Activated CD8-positive, alpha-beta T cell treated with anti-CD3 and anti-CD28 coated beads for 36 hours (primary cell): ENCODE data around the gene MEIOB. TPM values are rescaled to one million over a fixed set of nuclear protein-coding genes. Genes with fewer than 3 reads are reported as not detected.
"Not testable (repeated sequence)": the region's sequence is repeated elsewhere in the genome, so short reads cannot be mapped to it uniquely, and the experiment has no call there.

Experiments used
- ATAC-seq: fragments of 200-7000 bp; cut with Tn5 transposase; one replicate; pipeline ENCODE4 v1.10.0; 2021; ENCODE audit warnings: mild to moderate bottlenecking, moderate library complexity
- CTCF ChIA-PET: fragments of 350-600 bp; sonication (Branson Sonifier 250); formaldehyde crosslinking; loops from one replicate; lab custom pipeline; 2021; ENCODE audit warnings: antibody characterized with exemption; lab: Charles Lee
- POLR2A ChIA-PET: fragments of 350-600 bp; sonication (Branson Sonifier 250); formaldehyde crosslinking; loops from one replicate; lab custom pipeline; 2021; ENCODE audit warnings: antibody characterized with exemption; lab: Charles Lee
- DNase-seq: peaks from one replicate; pipeline ENCODE4 v3.0.0-alpha.2; 2020
- H3K27ac Mint-ChIP-seq: one replicate; pipeline ENCODE4 v1.8.0; 2021; ENCODE audit warnings: mild to moderate bottlenecking, mixed read lengths
- H3K27me3 Mint-ChIP-seq: one replicate; pipeline ENCODE4 v1.8.0; 2021; ENCODE audit warnings: mixed read lengths
- H3K36me3 Mint-ChIP-seq: one replicate; pipeline ENCODE4 v1.8.0; 2021; ENCODE audit warnings: low read depth, mixed read lengths
- H3K4me1 Mint-ChIP-seq: one replicate; pipeline ENCODE4 v1.8.0; 2021; ENCODE audit warnings: low read depth, mixed read lengths
- H3K4me3 Mint-ChIP-seq: one replicate; pipeline ENCODE4 v1.8.0; 2021; ENCODE audit warnings: mild to moderate bottlenecking, moderate library complexity, mixed read lengths
- H3K9me3 Mint-ChIP-seq: one replicate; pipeline ENCODE4 v1.8.0; 2021; ENCODE audit warnings: mixed read lengths
- CTCF ChIP-seq: fragments of 200-600 bp; IDR thresholded peaks from one replicate; pipeline ENCODE4 v1.8.0; 2022; ENCODE audit warnings: antibody characterized with exemption, mild to moderate bottlenecking
- intact Hi-C: fragments of 100-400 bp; cut with micrococcal nuclease; formaldehyde crosslinking; loops from one replicate; pipeline ENCODE4 v1.10.0; 2022
- total RNA-seq, 2 experiments: library from RNA; stranded (reverse); gene quantifications; one replicate each; pipeline ENCODE4 v1.2.3, GENCODE V29; 2021

Gene MEIOB
- total RNA-seq, 2 experiments from 2014 or later, result 0.34 to 0.40 TPM

- H3K36me3 Mint-ChIP-seq, result no peaks in the 10 kb centered on the region
- no peak for TF ChIP-seq CTCF
- DNase-seq (no peak), ATAC-seq (no peak)
- intact Hi-C loops, result no loop called here
- H3K4me3 Mint-ChIP-seq, result no peak overlapping the region
- CTCF ChIA-PET, result no interaction called here
- POLR2A ChIA-PET, result no interaction called here
- H3K9me3 Mint-ChIP-seq, result no peaks in the 10 kb centered on the region
- no peak overlapping the region for H3K27ac Mint-ChIP-seq
- peaks cover 6% of the 10 kb centered on the region for H3K27me3 Mint-ChIP-seq
- H3K4me1 Mint-ChIP-seq, result no peaks in the 10 kb centered on the region
Observed at GRCh38 chr16:1887711-1888354, 15.9 kb upstream of the MEIOB start.

- peaks cover 6% of the 10 kb centered on the region for H3K27me3 Mint-ChIP-seq
- no peaks in the 10 kb centered on the region for H3K9me3 Mint-ChIP-seq
- ATAC-seq, result no peak
- H3K36me3 Mint-ChIP-seq, result no peaks in the 10 kb centered on the region
- no peaks in the 10 kb centered on the region for H3K4me1 Mint-ChIP-seq
- ChIA-PET POLR2A (no interaction called here), CTCF (interaction anchor here (0.6 kb wide), 1 partner anchor 38 kb away, joined by 3 read pairs; no protein-coding TSS in a partner anchor)
- H3K4me3 Mint-ChIP-seq, result no peak overlapping the region
- no peak for TF ChIP-seq CTCF
- no peak overlapping the region for H3K27ac Mint-ChIP-seq
- no peak for DNase-seq
- intact Hi-C loops, result no loop called here
Observed at GRCh38 chr16:1884889-1885288, 12.9 kb upstream of the MEIOB start.

GRCh38 chr16:1884155-1884760 lies 12.3 kb upstream of the MEIOB start:
- intact Hi-C loops, result no loop called here
- no peak overlapping the region for H3K27ac Mint-ChIP-seq
- H3K9me3 Mint-ChIP-seq, result no peaks in the 10 kb centered on the region
- no peaks in the 10 kb centered on the region for H3K4me1 Mint-ChIP-seq
- ATAC-seq, result peak; percentile 60
- no peak for TF ChIP-seq CTCF
- DNase-seq, result peak; percentile 27
- no peaks in the 10 kb centered on the region for H3K36me3 Mint-ChIP-seq
- ChIA-PET CTCF (no interaction called here), POLR2A (no interaction called here)
- H3K4me3 Mint-ChIP-seq, result no peak overlapping the region
- H3K27me3 Mint-ChIP-seq, result peaks cover 6% of the 10 kb centered on the region

- DNase-seq, H3K4me1 Mint-ChIP-seq, H3K4me3 Mint-ChIP-seq, H3K27ac Mint-ChIP-seq, POLR2A ChIA-PET, intact Hi-C loops, ATAC-seq, H3K9me3 Mint-ChIP-seq, H3K36me3 Mint-ChIP-seq, CTCF ChIA-PET: not testable (repeated sequence)
- peaks cover 15% of the 10 kb centered on the region for H3K27me3 Mint-ChIP-seq
Observed at GRCh38 chr16:1881172-1881571, 9.2 kb upstream of the MEIOB start.

GRCh38 chr16:1879477-1879876 lies 7.5 kb upstream of the MEIOB start:
- no peaks in the 10 kb centered on the region for H3K4me1 Mint-ChIP-seq
- ChIA-PET CTCF (interaction anchor here (1.2 to 1.3 kb wide), 2 partner anchors 17 to 44 kb away, joined by 3 read pairs; no protein-coding TSS in a partner anchor), POLR2A (no interaction called here)
- H3K9me3 Mint-ChIP-seq, result no peaks in the 10 kb centered on the region
- no peak for TF ChIP-seq CTCF
- ATAC-seq (no peak), DNase-seq (no peak)
- no peaks in the 10 kb centered on the region for H3K36me3 Mint-ChIP-seq
- intact Hi-C loops, result no loop called here
- H3K27ac Mint-ChIP-seq, result no peak overlapping the region
- H3K4me3 Mint-ChIP-seq, result no peak overlapping the region
- peaks cover 13% of the 10 kb centered on the region for H3K27me3 Mint-ChIP-seq
